SK-N-SH (cell line): ENCODE measurements around the gene COQ5. TPM values are rescaled to one million over a fixed set of nuclear protein-coding genes. Genes with fewer than 3 reads are reported as not detected.

ENCODE experiments used
- CTCF ChIA-PET: fragments of 300-600, 350-600 bp; formaldehyde crosslinking; extraction: SDS; loops from one replicate; lab custom pipeline; 2021; lab: Yijun Ruan, JAX
- POLR2A ChIA-PET: fragments of 350-600 bp; sonication (Branson Sonifier 250); formaldehyde crosslinking; extraction: SDS; loops from one replicate; lab custom pipeline; 2020; ENCODE audit warnings: antibody characterized with exemption, inconsistent platforms; lab: Yijun Ruan, JAX
- DNase-seq: peaks from one replicate; pipeline ENCODE4 v3.0.0; 2012
- H2AFZ ChIP-seq: fragments of 200-600 bp; sonication (generic); 2 replicates; pipeline ENCODE4 v1.8.1; 2016; ENCODE audit warnings: antibody characterized with exemption, mild to moderate bottlenecking, low read depth
- H3F3A ChIP-seq: fragments of 200-600 bp; sonication (generic); replicated peaks from 2 replicates; pipeline ENCODE3; 2016; ENCODE audit warnings: antibody characterized with exemption, mild to moderate bottlenecking; ENCODE audit not compliant: insufficient read depth
- H3K27ac ChIP-seq, 2 experiments: fragments of 200-500 bp in 1 of 2; fragments of 200-600 bp in 1 of 2; sonication (Bioruptor generic) in 1 of 2; sonication (generic), shearing (Covaris generic) in 1 of 2; 2 replicates each; pipeline versions ENCODE4 v1.5.1 to v1.6.1; 2014 to 2016; ENCODE audit warnings: low read depth in 2 of 2, inconsistent platforms in 1 of 2, low read length in 1 of 2, mild to moderate bottlenecking in 1 of 2, mixed read lengths in 1 of 2
- H3K27me3 ChIP-seq: fragments of 200-600 bp; sonication (generic), shearing (Covaris generic); 2 replicates; pipeline ENCODE4 v1.6.1; 2016; ENCODE audit warnings: mixed run types; ENCODE audit not compliant: insufficient read depth
- H3K36me3 ChIP-seq, 2 experiments: fragments of 200-500 bp in 1 of 2; fragments of 200-600 bp in 1 of 2; sonication (Bioruptor generic) in 1 of 2; sonication (generic) in 1 of 2; replicated peaks in 1 of 2; 2 replicates each; pipeline versions ENCODE3 to v1.5.1; 2014 to 2016; ENCODE audit warnings: low read length in 1 of 2, mild to moderate bottlenecking in 1 of 2; ENCODE audit not compliant: insufficient read depth in 2 of 2, control insufficient read depth in 1 of 2
- H3K4me1 ChIP-seq, 2 experiments: fragments of 200-500 bp in 1 of 2; fragments of 200-600 bp in 1 of 2; sonication (Bioruptor generic) in 1 of 2; sonication (generic), shearing (Covaris generic) in 1 of 2; 2 replicates each; pipeline versions ENCODE4 v1.5.1 to v1.6.1; 2014 to 2016; ENCODE audit warnings: low read depth in 1 of 2, low read length in 1 of 2, mixed run types in 1 of 2; ENCODE audit not compliant: insufficient read depth in 2 of 2, control insufficient read depth in 1 of 2
- H3K4me2 ChIP-seq: fragments of 200-600 bp; sonication (generic), shearing (Covaris generic); 2 replicates; pipeline ENCODE4 v1.6.1; 2017; ENCODE audit warnings: mixed run types
- H3K4me3 ChIP-seq, 2 experiments: fragments of 200-500 bp in 1 of 2; fragments of 200-600 bp in 1 of 2; sonication (Bioruptor generic) in 1 of 2; sonication (generic), shearing (Covaris generic) in 1 of 2; 2 replicates each; pipeline versions ENCODE4 v1.5.1 to v1.8.1; 2014 to 2016; ENCODE audit warnings: low read depth in 2 of 2, inconsistent platforms in 1 of 2, low read length in 1 of 2, mild to moderate bottlenecking in 1 of 2, mixed read lengths in 1 of 2, moderate library complexity in 1 of 2
- H3K79me2 ChIP-seq: fragments of 200-600 bp; sonication (generic); 2 replicates; pipeline ENCODE4 v1.8.1; 2017; ENCODE audit warnings: mild to moderate bottlenecking; ENCODE audit not compliant: insufficient read depth
- H3K9ac ChIP-seq: fragments of 200-600 bp; sonication (generic); 2 replicates; pipeline ENCODE4 v1.6.1; 2017; ENCODE audit warnings: mixed run types
- H3K9me2 ChIP-seq: fragments of 200-600 bp; sonication (generic); 2 replicates; pipeline ENCODE4 v1.6.1; 2017; ENCODE audit warnings: mixed run types
- H3K9me3 ChIP-seq: fragments of 200-600 bp; sonication (generic); 2 replicates; pipeline ENCODE4 v1.6.1; 2017; ENCODE audit warnings: mixed run types, mild to moderate bottlenecking, moderate library complexity
- H4K20me1 ChIP-seq: fragments of 200-600 bp; sonication (generic); 2 replicates; pipeline ENCODE4 v1.6.1; 2017; ENCODE audit warnings: mild to moderate bottlenecking, mixed run types; ENCODE audit not compliant: insufficient read depth
- ELF1 ChIP-seq: IDR thresholded peaks from 2 replicates; pipeline ENCODE4 v1.4.0; 2012
- EP300 ChIP-seq, 2 experiments: IDR thresholded peaks; 2 replicates each; pipeline versions ENCODE4 v1.4.0 to v1.6.1; 2012; ENCODE audit warnings: borderline replicate concordance in 1 of 2, low read depth in 1 of 2, low read length in 1 of 2
- FOSL2 ChIP-seq: IDR thresholded peaks from 2 replicates; pipeline ENCODE4 v1.4.0; 2012; ENCODE audit warnings: low read depth, mild to moderate bottlenecking, moderate library complexity, borderline replicate concordance
- FOXJ3 ChIP-seq: sonication (generic); formaldehyde crosslinking; IDR thresholded peaks from 2 replicates; pipeline ENCODE4 v1.5.1; 2020; ENCODE audit warnings: mild to moderate bottlenecking, missing genetic modification reagents
- FOXM1 ChIP-seq: IDR thresholded peaks from 2 replicates; pipeline ENCODE4 v1.4.0; 2012; ENCODE audit warnings: low read depth, mild to moderate bottlenecking
- GATA2 ChIP-seq: sonication (generic); formaldehyde crosslinking; IDR thresholded peaks from 2 replicates; pipeline ENCODE4 v1.5.0; 2020; ENCODE audit warnings: mild to moderate bottlenecking, missing genetic modification reagents
- IRF3 ChIP-seq: fragments of 150-350 bp; IDR thresholded peaks from 2 replicates; pipeline ENCODE4 v1.6.1; 2016; ENCODE audit warnings: mild to moderate bottlenecking, low read depth, low read length
- MAX ChIP-seq: IDR thresholded peaks from 2 replicates; pipeline ENCODE4 v1.4.0; 2012; ENCODE audit warnings: low read depth
- MEF2A ChIP-seq: IDR thresholded peaks from 2 replicates; pipeline ENCODE4 v1.4.0; 2012; ENCODE audit warnings: low read depth, borderline replicate concordance
- MXI1 ChIP-seq: IDR thresholded peaks from 2 replicates; pipeline ENCODE4 v1.6.1; 2012; ENCODE audit warnings: mild to moderate bottlenecking, low read depth, low read length, improper control_type of control experiment
- NRF1 ChIP-seq: IDR thresholded peaks from 2 replicates; pipeline ENCODE4 v1.6.1; 2012; ENCODE audit warnings: low read depth, mild to moderate bottlenecking, low read length
- PBX3 ChIP-seq: IDR thresholded peaks from 2 replicates; pipeline ENCODE4; 2012
- RCOR1 ChIP-seq: fragments of 150-350 bp; IDR thresholded peaks from 2 replicates; pipeline ENCODE4 v1.6.1; 2017; ENCODE audit warnings: antibody characterized with exemption, low read length
- RFX5 ChIP-seq: IDR thresholded peaks from 2 replicates; pipeline ENCODE4 v1.6.1; 2012; ENCODE audit warnings: mild to moderate bottlenecking, improper control_type of control experiment, low read length
- RXRA ChIP-seq: IDR thresholded peaks from 2 replicates; pipeline ENCODE4 v1.4.0; 2012; ENCODE audit warnings: low read depth, mild to moderate bottlenecking, borderline replicate concordance
- SIN3A ChIP-seq: IDR thresholded peaks from 2 replicates; pipeline ENCODE4 v1.6.1; 2012; ENCODE audit warnings: low read depth, mild to moderate bottlenecking, low read length, moderate library complexity, borderline replicate concordance
- TAF1 ChIP-seq: IDR thresholded peaks from 2 replicates; pipeline ENCODE4 v1.6.1; 2012; ENCODE audit warnings: low read depth, mild to moderate bottlenecking, low read length, moderate library complexity, borderline replicate concordance
- YY1 ChIP-seq: IDR thresholded peaks from 2 replicates; pipeline ENCODE4 v1.4.0; 2012; ENCODE audit warnings: low read depth, mild to moderate bottlenecking
- ZBTB33 ChIP-seq: IDR thresholded peaks from 2 replicates; pipeline ENCODE4 v1.4.0; 2012; ENCODE audit warnings: low read depth, borderline replicate concordance
- WGBS: methylation state at CpG from one replicate; pipeline ENCODE4 v1.1.6; 2017; ENCODE audit warnings: low lambda C conversion rate; 5-methylcytosine and 5-hydroxymethylcytosine counted together
- polyA plus RNA-seq, 3 experiments: library from polyadenylated mRNA; depleted of rRNA; stranded (reverse); fragments of >200 nt; gene quantifications; 2 replicates each; pipeline ENCODE4 v1.2.3, GENCODE V29; 2012

COQ5 gene
- polyA plus RNA-seq, 1 of the 3 experiments (the other 2 are of a cell fraction) = 28.0 TPM

- TF ChIP-seq PBX3 (no peak), EP300 (IDR thresholded peaks at IDR 0.05; ENCODE audit: borderline replicate concordance in 1 of 2, low read depth in 1 of 2, low read length in 1 of 2) (no peak), NRF1 (no peak), FOXM1 (no peak), ELF1 (no peak), IRF3 (no peak), YY1 (no peak), TAF1 (no peak)
These were observed 15.0 kb downstream of the COQ5 start (continued) for GRCh38 chr12:120514002-120514401.

- CTCF ChIA-PET = interaction anchor here (1.2 kb wide), 1 partner anchor 12 kb away, joined by 4 read pairs; no protein-coding TSS in a partner anchor
- H3K36me3 ChIP-seq = peaks cover 15 to 17% of the 10 kb centered on the region in 2 experiments
- H3K4me1 ChIP-seq = no peaks in the 10 kb centered on the region
- no peak for DNase-seq
- POLR2A ChIA-PET = no interaction called here
- no peaks in the 10 kb centered on the region for H4K20me1 ChIP-seq
- no peaks in the 10 kb centered on the region for H3K9me2 ChIP-seq
- TF ChIP-seq PBX3 (no peak), MAX (no peak), EP300 (IDR thresholded peaks at IDR 0.05; ENCODE audit: borderline replicate concordance in 1 of 2, low read depth in 1 of 2, low read length in 1 of 2) (no peak), FOXJ3 (CRISPR knock-in tag) (no peak), FOSL2 (no peak), MXI1 (no peak), RXRA (no peak), RCOR1 (no peak), ZBTB33 (no peak), RFX5 (no peak), GATA2 (CRISPR knock-in tag) (no peak), YY1 (no peak), MEF2A (no peak), SIN3A (no peak), TAF1 (no peak)
- no peaks in the 10 kb centered on the region for H3K79me2 ChIP-seq
- H3K4me3 ChIP-seq = no peak overlapping the region
- H2AFZ ChIP-seq = no peak overlapping the region
- no peak overlapping the region for H3K4me2 ChIP-seq
- 97% methylated on average over 8 of the region's 8 CpGs for WGBS
- no peak overlapping the region for H3K27ac ChIP-seq
- H3K27me3 ChIP-seq = no peaks in the 10 kb centered on the region
- no peak overlapping the region for H3K9ac ChIP-seq
- no peaks in the 10 kb centered on the region for H3K9me3 ChIP-seq
- peaks cover 4% of the 10 kb centered on the region for H3F3A ChIP-seq
These were observed 20.4 kb downstream of the COQ5 start for GRCh38 chr12:120508537-120508936.
